ENCODE results near the gene CHST5. TPM values are rescaled to one million over a fixed set of nuclear protein-coding genes. Genes with fewer than 3 reads are reported as not detected.

The CHST5 gene
- total and polyA plus RNA-seq, 2 donors (not counting 3 experiments of a cell fraction or from before 2014, with no cell fraction given) = 0.23 to 0.29 TPM

DNA sequence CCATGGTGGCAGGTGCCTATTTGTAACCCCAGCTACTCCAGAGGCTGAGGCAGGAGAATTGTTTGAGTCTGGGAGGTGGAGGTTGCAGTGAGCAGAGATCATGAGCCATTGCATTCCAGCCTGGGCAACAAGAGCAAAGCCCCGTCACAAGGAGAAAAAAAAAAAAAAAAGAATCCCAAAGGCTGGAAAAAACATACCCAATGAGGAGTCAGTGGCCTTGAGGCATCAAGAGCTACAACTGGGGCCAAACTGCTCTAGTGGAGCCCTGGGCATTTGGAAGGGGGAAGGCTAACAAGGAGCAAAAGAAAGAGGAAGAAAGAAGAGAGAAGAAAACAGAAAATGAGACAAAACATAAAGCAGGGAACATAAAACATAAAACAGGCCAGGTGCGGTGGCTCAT is 47.6 kb downstream of the CHST5 start:
- no peak overlapping the region for H3K4me2 ChIP-seq (ENCODE audit: insufficient read depth, low read length)
- intact Hi-C loops (cut with micrococcal nuclease) (no loop called here), dilution Hi-C loops (cut with MboI; ENCODE audit: extremely low pct_ligation_motif_present, low sequenced_read_pairs) (no loop called here)
- no peak overlapping the region for H3K4me3 ChIP-seq (replicated peaks in 1 of 3; ENCODE audit: insufficient read depth in 1 of 3, low read depth in 1 of 3, low read length in 3 of 3)
- CTCF ChIA-PET = no interaction called here
- no peaks in the 10 kb centered on the region for H3K27me3 ChIP-seq (ENCODE audit: control insufficient read depth in 2 of 2, insufficient read depth in 2 of 2, low read length in 2 of 2)
- no peaks in the 10 kb centered on the region for H3K79me2 ChIP-seq (ENCODE audit: control insufficient read depth, insufficient read depth, low read length)
- TF ChIP-seq, protein P1, sequence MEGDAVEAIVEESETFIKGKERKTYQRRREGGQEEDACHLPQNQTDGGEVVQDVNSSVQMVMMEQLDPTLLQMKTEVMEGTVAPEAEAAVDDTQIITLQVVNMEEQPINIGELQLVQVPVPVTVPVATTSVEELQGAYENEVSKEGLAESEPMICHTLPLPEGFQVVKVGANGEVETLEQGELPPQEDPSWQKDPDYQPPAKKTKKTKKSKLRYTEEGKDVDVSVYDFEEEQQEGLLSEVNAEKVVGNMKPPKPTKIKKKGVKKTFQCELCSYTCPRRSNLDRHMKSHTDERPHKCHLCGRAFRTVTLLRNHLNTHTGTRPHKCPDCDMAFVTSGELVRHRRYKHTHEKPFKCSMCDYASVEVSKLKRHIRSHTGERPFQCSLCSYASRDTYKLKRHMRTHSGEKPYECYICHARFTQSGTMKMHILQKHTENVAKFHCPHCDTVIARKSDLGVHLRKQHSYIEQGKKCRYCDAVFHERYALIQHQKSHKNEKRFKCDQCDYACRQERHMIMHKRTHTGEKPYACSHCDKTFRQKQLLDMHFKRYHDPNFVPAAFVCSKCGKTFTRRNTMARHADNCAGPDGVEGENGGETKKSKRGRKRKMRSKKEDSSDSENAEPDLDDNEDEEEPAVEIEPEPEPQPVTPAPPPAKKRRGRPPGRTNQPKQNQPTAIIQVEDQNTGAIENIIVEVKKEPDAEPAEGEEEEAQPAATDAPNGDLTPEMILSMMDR (IDR thresholded peaks at IDR 0.05; ENCODE audit: extremely low read depth in 1 of 2, insufficient read depth in 1 of 2, low read depth in 1 of 2, low read length in 2 of 2) = no peak
- TF ChIP-seq GATA2 (IDR thresholded peaks at IDR 0.05; ENCODE audit: insufficient read depth, insufficient read length, low read depth, low read length) (no peak), POLR2AphosphoS5 (IDR thresholded peaks at IDR 0.05; ENCODE audit: insufficient read depth, low read depth, low read length) (no peak), MYC (IDR thresholded peaks at IDR 0.05; ENCODE audit: low read depth, low read length) (no peak), POLR2A (IDR thresholded peaks at IDR 0.05; ENCODE audit: low read depth, low read length) (no peak), EZH2 (IDR thresholded peaks at IDR 0.05; ENCODE audit: borderline replicate concordance, low read depth, low read length, severe bottlenecking) (no peak), FOS (IDR thresholded peaks at IDR 0.05; ENCODE audit: borderline replicate concordance, insufficient read depth, low read length) (no peak), JUN (IDR thresholded peaks at IDR 0.05; ENCODE audit: borderline replicate concordance, insufficient read depth, insufficient read length, low read depth) (no peak)
- TF ChIP-seq, protein P2, sequence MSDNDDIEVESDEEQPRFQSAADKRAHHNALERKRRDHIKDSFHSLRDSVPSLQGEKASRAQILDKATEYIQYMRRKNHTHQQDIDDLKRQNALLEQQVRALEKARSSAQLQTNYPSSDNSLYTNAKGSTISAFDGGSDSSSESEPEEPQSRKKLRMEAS (IDR thresholded peaks at IDR 0.05; ENCODE audit: insufficient read depth, insufficient read length) = no peak
- H3K9me3 ChIP-seq (replicated peaks; ENCODE audit: control insufficient read depth, insufficient read depth, low read length) = no peaks in the 10 kb centered on the region
- peaks cover 2% of the 10 kb centered on the region for H4K20me1 ChIP-seq (replicated peaks; ENCODE audit: control insufficient read depth, extremely low read depth, insufficient read depth, low read length)
- no peaks in the 10 kb centered on the region for H3K36me3 ChIP-seq (ENCODE audit: control insufficient read depth in 2 of 2, extremely low read depth in 1 of 2, insufficient read depth in 2 of 2, low read length in 2 of 2)
- no peak overlapping the region for H3K9ac ChIP-seq (replicated peaks; ENCODE audit: extremely low read depth, insufficient read depth, low read length)
- FAIRE-seq (no peak), DNase-seq (ENCODE audit: low read depth, low spot score) (no peak)
- no peak overlapping the region for H2AFZ ChIP-seq (ENCODE audit: low read depth, low read length)
- no peaks in the 10 kb centered on the region for H3K4me1 ChIP-seq (ENCODE audit: control insufficient read depth, extremely low read depth, insufficient read depth, low read length)
- no peaks in the 10 kb centered on the region for H3K9me1 ChIP-seq (replicated peaks; ENCODE audit: control insufficient read depth, extremely low read depth, insufficient read depth, low read length)
- POLR2A ChIA-PET = no interaction called here
- H3K27ac ChIP-seq (ENCODE audit: insufficient read depth, low read depth, low read length) = no peak overlapping the region
- BruUV-seq (replicated peaks) = no TSS peak
